ENCODE data around the gene RASGEF1C.
"Not testable (repeated sequence)": the region's sequence is repeated elsewhere in the genome, so short reads cannot be mapped to it uniquely, and the experiment has no call there.

Gene RASGEF1C

DNA sequence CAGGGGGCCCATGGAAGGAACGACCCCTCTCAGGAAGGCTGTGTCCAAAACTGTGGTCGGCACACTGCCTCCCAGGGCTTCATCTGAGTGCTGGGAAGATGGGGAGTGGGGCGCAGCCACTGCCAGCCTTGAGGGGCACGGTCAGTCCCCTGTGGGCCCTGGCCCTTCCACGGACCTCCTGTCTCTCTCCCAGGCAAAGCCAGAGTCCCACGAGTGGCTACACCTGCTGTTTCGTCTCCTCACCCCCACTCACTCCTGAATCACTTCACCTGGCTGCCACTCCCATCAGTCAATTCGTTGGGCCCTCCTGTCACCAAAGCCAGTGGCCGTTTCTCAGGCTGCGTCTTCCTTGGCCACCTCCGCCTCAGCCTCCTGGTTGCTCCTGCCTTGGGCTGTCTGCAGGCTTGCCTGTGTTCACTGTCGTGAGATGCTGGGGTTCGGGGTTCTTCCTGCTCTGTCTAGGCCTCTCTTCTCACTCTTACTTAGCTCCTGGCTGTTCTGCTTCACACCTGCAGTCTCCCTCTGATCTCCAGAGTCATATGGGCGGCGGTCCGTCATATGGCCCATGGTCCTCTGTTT lies 78.6 kb downstream of the RASGEF1C start:
- H3K4me3 ChIP-seq (ENCODE audit: low read depth, low read length), result no peak overlapping the region
- TF ChIP-seq, protein P1, sequence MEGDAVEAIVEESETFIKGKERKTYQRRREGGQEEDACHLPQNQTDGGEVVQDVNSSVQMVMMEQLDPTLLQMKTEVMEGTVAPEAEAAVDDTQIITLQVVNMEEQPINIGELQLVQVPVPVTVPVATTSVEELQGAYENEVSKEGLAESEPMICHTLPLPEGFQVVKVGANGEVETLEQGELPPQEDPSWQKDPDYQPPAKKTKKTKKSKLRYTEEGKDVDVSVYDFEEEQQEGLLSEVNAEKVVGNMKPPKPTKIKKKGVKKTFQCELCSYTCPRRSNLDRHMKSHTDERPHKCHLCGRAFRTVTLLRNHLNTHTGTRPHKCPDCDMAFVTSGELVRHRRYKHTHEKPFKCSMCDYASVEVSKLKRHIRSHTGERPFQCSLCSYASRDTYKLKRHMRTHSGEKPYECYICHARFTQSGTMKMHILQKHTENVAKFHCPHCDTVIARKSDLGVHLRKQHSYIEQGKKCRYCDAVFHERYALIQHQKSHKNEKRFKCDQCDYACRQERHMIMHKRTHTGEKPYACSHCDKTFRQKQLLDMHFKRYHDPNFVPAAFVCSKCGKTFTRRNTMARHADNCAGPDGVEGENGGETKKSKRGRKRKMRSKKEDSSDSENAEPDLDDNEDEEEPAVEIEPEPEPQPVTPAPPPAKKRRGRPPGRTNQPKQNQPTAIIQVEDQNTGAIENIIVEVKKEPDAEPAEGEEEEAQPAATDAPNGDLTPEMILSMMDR (IDR thresholded peaks at IDR 0.05; ENCODE audit: borderline replicate concordance, insufficient read depth, low read depth, low read length), result no peak

DNA sequence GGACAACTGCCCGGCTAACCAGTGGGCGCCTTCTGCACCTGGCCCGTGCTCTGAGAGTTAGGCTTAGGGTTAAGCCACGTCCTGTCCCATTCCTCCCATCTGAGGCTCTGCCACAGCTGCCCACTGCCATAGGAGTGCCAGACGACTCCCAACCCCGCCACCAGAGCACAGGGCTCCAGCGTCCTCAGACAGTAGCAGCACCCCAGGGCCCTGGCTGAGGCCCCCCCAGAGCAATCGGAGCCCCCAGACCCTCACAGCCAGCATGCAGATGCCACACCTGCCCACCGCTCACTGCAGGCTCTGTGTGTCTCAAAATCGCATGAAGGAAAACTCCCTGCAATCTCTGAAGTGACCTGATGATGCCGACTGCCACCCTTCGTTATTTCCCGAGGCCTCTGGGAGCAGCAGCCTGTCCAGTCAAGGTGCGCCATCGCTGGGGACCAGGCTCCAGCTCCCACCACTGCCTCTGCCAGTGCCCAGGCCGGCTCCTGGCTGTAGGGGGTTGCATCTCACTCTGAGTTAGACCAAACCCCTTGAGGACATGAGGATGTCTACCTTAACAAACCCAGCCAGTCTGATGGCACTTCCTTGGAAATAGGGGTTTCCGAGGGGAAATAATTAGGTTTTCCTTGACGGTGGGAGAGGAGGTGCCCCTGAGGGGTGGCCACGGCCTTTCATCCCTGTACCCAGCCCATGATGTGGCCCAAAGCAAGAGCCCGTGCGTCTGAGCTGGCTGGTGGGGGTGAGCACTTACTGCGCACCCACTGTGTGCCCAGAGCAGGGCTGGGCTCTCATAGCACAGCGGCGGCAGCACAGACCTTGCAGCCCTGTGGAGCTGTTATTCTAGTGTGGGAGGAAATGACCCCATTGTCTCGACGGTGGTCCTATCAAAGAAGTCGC lies 79.5 kb downstream of the RASGEF1C start:
- TF ChIP-seq, protein P1 (IDR thresholded peaks at IDR 0.05; ENCODE audit: borderline replicate concordance, insufficient read depth, low read depth, low read length), result no peak
- H3K4me3 ChIP-seq (ENCODE audit: low read depth, low read length), result no peak overlapping the region

DNA sequence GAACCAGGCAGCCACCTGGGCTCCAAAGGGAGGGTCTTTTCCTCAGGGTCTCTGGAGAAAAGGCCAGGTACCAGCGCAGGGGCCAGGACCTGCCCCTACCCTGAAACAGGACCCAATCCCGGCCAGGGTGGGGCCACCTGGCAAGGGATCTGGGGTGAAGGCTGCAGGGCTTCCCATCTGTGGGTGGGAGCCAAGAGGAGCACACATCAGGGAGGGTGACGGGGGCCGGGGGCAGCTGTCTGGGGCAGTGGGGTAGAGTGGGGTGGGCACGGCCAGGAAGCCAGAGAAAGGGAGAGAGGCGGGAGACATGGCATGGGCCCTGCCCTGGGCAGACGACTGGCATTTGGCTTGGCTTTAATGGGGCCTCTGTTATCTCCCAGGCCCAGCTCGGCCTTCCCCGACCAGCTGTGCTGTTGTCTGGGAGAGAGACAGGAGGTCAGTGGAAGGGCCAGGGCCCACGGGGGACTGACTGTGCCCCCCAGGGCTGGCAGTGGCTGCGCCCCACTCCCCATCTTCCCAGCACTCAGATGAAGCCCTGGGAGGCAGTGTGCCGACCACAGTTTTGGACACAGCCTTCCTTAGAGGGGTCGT lies 80.2 kb downstream of the RASGEF1C start:
- TF ChIP-seq, protein P1 (IDR thresholded peaks at IDR 0.05; ENCODE audit: borderline replicate concordance, insufficient read depth, low read depth, low read length), result no peak
- H3K4me3 ChIP-seq (ENCODE audit: low read depth, low read length), result no peak overlapping the region

DNA sequence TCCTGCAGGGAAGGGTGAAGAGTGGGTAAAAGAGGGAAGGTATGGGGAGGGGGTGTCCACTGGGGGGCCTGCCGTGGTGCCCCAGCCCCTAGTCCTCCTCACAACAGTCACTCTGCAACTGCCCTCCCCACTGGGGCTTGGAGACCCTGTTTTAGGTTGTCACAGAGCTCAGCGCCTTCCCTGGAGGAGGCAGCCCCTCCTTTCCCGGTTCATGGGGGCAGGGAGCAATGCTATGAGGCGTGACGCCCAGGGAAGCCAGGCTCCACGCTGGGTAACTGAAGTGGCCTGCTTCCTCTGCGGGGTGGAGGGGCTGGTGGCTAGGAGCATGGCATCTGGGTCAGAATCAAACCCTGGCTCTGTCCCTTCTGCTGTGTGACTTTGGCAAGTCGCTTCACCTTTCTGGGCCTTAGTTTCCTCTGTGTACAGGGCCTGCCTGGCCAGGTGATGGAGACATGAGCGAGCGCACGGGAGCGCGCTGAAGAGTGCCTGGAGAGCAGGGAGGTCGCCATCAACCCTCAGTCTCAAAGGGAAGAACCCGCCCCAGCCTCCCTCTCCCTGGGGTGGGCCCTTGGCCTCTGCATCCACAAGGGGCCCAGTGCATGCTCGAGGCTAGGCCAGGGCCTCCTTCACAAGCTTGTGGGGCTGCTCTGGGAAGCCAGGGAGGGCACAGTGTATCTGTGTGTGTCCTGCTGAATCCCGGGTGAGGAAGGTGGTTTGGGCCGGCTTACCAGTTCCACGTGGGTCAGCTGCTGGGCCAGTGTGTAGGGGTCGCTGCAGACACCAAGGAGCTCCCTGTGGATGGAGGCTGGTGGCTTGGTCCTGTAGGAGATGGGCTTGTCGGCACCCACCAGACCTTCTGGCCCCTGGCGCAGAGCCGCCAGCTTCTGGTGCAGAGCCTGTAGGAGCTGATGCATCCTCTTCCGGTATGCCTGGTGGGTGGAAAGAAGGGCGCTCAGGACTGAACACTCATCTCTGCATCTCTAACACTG lies 81.0 kb downstream of the RASGEF1C start:
- TF ChIP-seq, protein P1 (IDR thresholded peaks at IDR 0.05; ENCODE audit: borderline replicate concordance, insufficient read depth, low read depth, low read length), result no peak

DNA sequence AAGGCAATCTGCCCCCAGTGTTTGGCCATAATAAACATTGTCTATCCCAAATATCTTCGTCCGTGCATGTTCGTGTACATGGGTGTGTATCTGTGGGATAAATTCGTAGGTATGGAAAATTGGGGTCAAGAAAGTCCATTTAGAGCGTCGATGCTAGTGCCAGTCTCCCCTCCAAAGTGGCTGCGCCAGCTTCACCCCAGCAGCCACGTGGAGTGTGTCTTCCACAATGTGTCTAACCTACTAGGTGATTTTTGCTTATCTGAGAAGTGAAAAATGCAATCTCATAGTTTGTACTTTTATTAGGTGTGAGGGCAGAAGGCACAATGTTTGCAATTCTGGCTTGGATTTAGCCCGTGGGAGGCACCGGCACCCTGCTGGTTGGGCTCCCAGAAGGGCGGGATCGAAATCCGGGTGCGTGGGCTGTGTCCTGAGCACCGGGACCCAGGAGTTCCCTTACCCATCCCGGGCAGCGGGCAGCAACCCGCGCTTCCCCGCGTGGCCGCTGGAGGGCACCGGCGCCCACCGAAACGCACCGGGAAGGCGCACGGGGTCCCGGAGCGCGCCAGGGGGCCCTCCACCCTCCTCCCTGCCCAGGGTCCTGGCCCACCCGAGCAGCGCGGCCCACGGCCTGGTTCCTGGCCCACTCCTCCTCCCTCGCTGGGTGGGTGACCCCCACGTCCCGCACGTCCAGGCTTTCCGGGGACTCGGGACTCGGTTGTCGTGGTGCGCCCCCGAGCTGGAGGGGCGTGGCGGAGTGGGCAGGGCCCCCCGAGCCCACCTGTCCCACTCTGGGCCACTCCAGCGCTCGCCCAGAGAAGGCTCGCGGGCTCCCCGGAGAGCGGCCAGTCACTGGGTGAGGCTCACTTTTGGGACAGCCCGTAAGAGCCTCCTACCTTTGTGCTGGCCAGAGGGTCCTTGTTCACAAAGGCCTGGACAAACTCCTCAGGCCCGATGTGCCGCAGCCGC lies 82.0 kb downstream of the RASGEF1C start:
- H3K4me3 ChIP-seq (ENCODE audit: low read depth, low read length), result no peak overlapping the region
- TF ChIP-seq, protein P1 (IDR thresholded peaks at IDR 0.05; ENCODE audit: borderline replicate concordance, insufficient read depth, low read depth, low read length), result peak; percentile 88

More for the DNA sequence above, 81.0 kb downstream of the RASGEF1C start:
- H3K4me3 ChIP-seq (ENCODE audit: low read depth, low read length), result no peak overlapping the region

GRCh38 chr5:180126156-180126555 lies 82.9 kb downstream of the RASGEF1C start:
- H3K4me3 ChIP-seq (ENCODE audit: low read depth, low read length), result not testable (repeated sequence)

- not testable (repeated sequence) for H3K4me3 ChIP-seq (ENCODE audit: low read depth, low read length)
These were observed 84.3 kb downstream of the RASGEF1C start for GRCh38 chr5:180124662-180125061.
